ENCODE data around the gene TMEM17. TPM values are rescaled to one million over a fixed set of nuclear protein-coding genes. Genes with fewer than 3 reads are reported as not detected.
"Not testable (repeated sequence)": the region's sequence is repeated elsewhere in the genome, so short reads cannot be mapped to it uniquely, and the experiment has no call there.

The TMEM17 gene
- total and polyA plus RNA-seq, 2 experiments from 2014 or later = 0.94 to 1.7 TPM

- no peak for TF ChIP-seq EZH2phosphoT487 (IDR thresholded peaks at IDR 0.05; ENCODE audit: unreplicated experiment)
Observed at GRCh38 chr2:62525549-62526269, 19.7 kb upstream of the TMEM17 start (continued).

GRCh38 chr2:62524293-62524941 lies 18.4 kb upstream of the TMEM17 start:
- Histone ChIP-seq H2AFZ (peak overlapping the region; percentile 19; the same call in 1 of the 2 replicates), H3F3A (replicated peaks; ENCODE audit: low read depth) (no peaks in the 10 kb centered on the region), H3K36me3 (ENCODE audit: insufficient read depth) (no peaks in the 10 kb centered on the region), H3K79me2 (replicated peaks; ENCODE audit: insufficient read depth) (no peaks in the 10 kb centered on the region), H4K20me1 (replicated peaks; ENCODE audit: insufficient read depth) (no peaks in the 10 kb centered on the region), H3K4me1 (ENCODE audit: insufficient read depth) (peaks cover 18% of the 10 kb centered on the region; the same call in 1 of the 2 replicates), H3K9me2 (ENCODE audit: insufficient read depth) (no peaks in the 10 kb centered on the region), H3K27ac (ENCODE audit: low read depth) (no peak overlapping the region), H3K27me3 (ENCODE audit: insufficient read depth) (no peaks in the 10 kb centered on the region), H3K4me2 (no peak overlapping the region), H3K4me3 (no peak overlapping the region)
- DNase-seq (ENCODE audit: low spot score) (no peak), ATAC-seq (no peak)
- H3K36me3 Mint-ChIP-seq (ENCODE audit: low read depth) = peaks cover 20% of the 10 kb centered on the region; the same call in 2 of the 3 replicates
- no peak overlapping the region for H3K4me3 Mint-ChIP-seq
- H3K4me1 Mint-ChIP-seq = peaks cover 21% of the 10 kb centered on the region
- H3K27ac Mint-ChIP-seq = no peak overlapping the region
- H3K27me3 Mint-ChIP-seq (ENCODE audit: insufficient read depth, low read depth, poor library complexity) = no peaks in the 10 kb centered on the region
- H3K9me3 Mint-ChIP-seq = peaks cover 29% of the 10 kb centered on the region
- TF ChIP-seq, protein P1, sequence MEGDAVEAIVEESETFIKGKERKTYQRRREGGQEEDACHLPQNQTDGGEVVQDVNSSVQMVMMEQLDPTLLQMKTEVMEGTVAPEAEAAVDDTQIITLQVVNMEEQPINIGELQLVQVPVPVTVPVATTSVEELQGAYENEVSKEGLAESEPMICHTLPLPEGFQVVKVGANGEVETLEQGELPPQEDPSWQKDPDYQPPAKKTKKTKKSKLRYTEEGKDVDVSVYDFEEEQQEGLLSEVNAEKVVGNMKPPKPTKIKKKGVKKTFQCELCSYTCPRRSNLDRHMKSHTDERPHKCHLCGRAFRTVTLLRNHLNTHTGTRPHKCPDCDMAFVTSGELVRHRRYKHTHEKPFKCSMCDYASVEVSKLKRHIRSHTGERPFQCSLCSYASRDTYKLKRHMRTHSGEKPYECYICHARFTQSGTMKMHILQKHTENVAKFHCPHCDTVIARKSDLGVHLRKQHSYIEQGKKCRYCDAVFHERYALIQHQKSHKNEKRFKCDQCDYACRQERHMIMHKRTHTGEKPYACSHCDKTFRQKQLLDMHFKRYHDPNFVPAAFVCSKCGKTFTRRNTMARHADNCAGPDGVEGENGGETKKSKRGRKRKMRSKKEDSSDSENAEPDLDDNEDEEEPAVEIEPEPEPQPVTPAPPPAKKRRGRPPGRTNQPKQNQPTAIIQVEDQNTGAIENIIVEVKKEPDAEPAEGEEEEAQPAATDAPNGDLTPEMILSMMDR (conservative IDR thresholded peaks at IDR 0.05; ENCODE audit: low read depth in 2 of 2) = no peak
- TF ChIP-seq ZNF462 (CRISPR knock-in tag; IDR thresholded peaks at IDR 0.05) = no peak

DNA sequence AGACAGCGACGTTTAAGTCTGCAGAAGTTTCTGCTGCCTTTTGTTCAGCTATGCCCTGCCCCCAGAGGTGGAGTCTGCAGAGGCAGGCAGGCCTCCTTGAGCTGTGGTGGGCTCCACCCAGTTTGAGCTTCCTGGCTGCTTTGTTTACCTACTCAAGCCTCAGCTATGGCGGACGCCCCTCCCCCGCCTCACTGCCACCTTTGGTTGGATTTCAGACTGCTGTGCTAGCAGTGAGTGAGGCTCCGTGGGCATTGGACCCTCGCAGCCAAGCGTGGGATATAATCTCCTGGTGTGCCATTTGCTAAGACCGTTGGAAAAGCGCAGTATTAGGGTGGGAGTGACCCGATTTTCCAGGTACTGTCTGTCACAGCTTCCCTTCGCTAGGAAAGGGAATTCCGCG lies 15.1 kb upstream of the TMEM17 start:
- not testable (repeated sequence) for H3K27me3 ChIP-seq (ENCODE audit: insufficient read depth); DNase-seq (ENCODE audit: low spot score); H3K4me3 ChIP-seq; H4K20me1 ChIP-seq (replicated peaks; ENCODE audit: insufficient read depth); H3K27ac Mint-ChIP-seq; H3K4me1 ChIP-seq (ENCODE audit: insufficient read depth); H3K4me3 Mint-ChIP-seq; H2AFZ ChIP-seq; H3K27ac ChIP-seq (ENCODE audit: low read depth); H3K4me2 ChIP-seq; ATAC-seq; H3K4me1 Mint-ChIP-seq; H3F3A ChIP-seq (replicated peaks; ENCODE audit: low read depth); H3K9me2 ChIP-seq (ENCODE audit: insufficient read depth); H3K79me2 ChIP-seq (replicated peaks; ENCODE audit: insufficient read depth); H3K27me3 Mint-ChIP-seq (ENCODE audit: insufficient read depth, low read depth, poor library complexity); H3K36me3 ChIP-seq (ENCODE audit: insufficient read depth)
- Mint-ChIP-seq H3K36me3 (ENCODE audit: low read depth) (peaks cover 29% of the 10 kb centered on the region; the same call in 2 of the 3 replicates), H3K9me3 (peaks cover 40% of the 10 kb centered on the region)
